NCI-H2107 (cell line): ENCODE measurements around the gene UNC13C.

ENCODE experiments used
- DNase-seq: peaks from one replicate; lab custom pipeline; 2025; lab: John Stamatoyannopoulos, UW

UNC13C gene

DNA sequence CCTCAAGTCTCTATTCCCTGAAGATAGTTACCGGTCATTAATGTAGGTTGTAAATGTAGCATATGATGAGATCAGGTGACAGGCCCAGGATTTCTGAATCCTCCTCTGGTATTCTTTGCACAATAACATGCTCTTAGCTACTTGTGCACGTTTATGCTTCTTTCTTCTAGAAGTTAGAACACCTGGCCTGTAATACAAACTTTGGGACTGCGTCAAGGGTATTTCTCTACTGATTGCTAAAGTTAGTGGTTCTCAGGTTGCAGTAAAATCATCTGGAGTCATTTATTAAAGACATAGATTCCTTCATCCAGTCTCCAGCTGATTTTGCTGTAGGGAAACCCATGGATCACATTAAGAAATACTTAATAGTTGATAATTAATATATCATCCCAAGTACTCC, 48.0 kb downstream of the UNC13C start:
- no peak for DNase-seq

DNA sequence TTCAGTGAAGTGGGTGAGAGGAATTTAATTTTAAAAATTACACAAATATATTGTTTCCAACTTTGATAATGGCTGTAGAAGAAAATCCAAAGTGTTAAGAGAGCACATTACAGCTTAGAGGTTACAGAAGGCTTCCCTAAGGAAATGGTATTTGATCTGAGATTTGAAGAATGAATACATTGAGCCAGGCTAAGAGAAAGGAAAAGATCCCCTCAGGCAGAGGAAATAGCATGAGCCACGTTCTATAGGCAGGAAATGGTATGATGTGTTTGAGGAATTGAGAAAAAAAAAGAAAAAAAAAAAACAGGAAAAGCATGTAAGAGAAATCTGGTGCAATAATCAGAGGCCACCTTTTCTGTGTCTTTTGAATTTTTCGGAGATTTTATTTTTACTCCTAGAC, 48.6 kb downstream of the UNC13C start:
- DNase-seq, result no peak

DNA sequence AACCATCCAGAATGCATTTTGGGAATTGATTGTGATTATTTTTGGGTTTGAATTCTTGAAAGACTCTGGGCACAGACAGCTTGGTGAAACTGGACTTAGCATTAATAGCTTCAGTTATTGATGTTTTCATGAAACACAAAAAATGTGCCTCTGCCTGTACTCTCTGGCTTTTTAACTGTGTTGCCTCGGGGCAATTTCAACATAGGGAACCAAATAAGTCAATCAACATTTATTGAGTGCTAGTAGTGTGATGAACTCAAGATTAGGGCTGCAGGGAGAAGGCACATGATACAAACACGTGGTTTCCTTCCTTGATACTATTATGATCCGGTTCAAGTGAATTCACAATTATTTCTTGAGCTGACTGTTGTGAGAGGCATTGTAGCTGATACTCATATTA, 50.8 kb downstream of the UNC13C start:
- no peak for DNase-seq

DNA sequence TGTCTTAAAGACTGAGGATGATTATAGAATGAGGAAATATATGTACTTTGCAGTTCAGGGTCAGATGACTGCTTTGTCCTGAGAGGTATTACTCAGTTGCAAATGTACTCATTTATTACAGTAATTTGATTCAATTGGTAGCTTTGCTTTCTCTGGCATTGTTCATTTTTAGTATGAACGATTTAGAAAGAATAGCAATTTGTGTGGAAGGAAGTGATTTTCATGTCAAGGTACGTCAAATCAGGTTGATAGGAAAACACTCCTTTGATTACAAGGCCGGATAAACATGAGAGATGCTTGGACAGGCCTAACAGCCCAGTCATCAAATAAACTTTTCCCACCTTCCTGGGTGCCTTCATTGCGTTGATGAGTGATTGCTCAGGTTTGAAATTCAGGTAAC, 53.8 kb downstream of the UNC13C start:
- no peak for DNase-seq

DNA sequence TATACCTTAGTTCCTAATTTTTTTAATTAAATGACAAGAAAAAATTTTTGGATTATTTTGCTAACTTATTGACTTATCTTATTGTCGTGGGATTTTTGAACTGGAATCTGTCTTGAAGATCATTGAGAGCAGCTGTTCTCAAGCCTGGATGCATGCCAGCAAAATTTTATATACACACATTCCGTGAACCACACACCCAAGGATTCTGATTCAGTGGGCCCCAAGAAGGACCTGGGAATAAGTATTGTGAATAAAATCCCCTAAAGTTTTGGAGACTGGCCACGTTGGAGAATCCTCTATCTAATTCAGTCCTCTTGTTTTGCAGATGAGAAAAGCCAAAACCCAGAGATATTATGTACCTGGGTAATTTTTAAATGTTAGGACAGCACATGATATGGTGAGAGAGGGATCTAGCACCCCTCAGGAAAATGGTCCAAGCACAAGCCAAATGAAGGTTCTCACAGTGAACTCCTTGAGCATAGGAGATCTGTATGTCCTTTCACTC, 55.2 kb downstream of the UNC13C start:
- no peak for DNase-seq

DNA sequence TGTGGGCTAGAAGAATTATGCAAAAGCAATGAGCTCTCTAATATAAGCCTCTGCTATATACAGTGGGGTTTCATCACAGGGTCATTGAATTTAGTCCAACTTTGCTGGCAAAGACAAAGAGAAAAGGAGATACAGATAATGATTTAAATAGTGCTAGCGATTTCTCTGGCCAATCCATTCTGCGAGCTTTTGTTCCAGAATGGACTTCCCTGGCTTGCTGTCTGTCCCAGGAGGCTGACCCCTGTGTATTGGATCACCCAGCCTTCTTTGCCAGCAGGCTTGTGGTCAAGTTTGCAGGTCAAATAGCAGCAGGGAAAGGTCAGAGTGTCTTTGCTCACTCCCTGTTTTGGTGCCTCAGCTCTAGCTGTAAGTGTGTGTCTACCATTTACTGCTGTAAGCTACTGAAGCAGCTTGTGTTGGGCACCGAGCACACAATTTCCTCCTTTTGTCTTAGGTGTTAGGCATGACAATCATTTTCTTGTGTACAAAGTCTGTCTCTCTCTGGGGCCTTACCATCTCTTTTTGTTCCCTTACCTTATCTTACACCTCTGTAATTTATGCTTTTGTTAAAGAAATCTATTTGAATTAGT, 55.7 kb downstream of the UNC13C start:
- DNase-seq, result no peak

DNA sequence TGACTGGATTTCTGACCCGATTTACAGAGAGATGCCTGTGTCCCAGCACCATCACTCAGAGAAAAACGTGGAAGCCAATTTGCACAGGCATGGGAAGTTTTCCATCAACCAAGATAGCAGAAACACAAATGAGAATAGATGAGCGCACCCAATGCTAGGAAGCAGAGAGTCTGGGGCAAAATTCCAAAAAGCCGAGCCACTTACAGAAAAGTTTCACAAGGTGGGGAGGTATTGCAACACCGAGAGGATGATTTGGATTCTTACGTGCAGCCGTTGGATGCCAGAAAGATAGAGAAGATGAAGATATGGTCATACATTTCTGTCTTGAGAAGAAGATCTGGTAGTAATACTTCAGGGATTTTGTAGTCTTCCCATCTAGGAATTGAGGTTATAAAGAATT, 57.4 kb downstream of the UNC13C start:
- DNase-seq, result no peak

DNA sequence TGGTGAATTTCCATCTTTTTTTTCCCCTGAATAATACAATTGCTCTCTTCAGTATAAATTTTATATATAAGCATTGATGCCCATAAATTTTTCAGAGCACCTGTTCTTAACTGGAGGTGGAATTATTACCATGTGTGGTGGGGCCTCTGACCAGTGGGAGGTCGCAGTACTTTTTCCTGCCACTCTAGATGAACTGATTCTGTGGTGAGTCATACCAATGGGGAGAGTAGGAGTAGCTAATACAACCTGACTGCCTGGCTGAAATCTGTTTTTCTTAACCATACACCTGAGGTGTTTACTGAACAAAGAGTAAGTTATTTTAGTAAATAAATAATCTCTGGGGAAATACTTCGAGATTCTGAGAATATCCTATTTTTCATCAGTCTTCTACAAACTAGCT, 67.2 kb downstream of the UNC13C start:
- no peak for DNase-seq

DNA sequence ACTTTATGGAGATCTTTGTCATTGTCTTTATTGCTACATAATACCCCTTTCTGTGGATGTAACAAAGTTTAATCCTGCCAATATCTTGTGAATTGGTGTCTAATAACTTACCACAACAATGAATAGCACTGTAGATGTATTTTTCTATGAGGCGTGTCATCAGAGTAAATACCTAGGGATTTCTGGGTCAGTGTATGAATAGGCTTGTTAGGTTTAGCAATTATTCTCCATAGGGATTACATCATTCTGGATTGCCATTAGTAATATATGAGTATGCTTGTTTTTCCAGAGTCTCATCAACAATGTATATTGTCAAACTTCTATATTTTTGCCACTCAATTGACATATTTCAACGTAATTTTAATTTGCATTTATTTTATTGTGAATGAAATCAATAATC, 67.9 kb downstream of the UNC13C start:
- no peak for DNase-seq

DNA sequence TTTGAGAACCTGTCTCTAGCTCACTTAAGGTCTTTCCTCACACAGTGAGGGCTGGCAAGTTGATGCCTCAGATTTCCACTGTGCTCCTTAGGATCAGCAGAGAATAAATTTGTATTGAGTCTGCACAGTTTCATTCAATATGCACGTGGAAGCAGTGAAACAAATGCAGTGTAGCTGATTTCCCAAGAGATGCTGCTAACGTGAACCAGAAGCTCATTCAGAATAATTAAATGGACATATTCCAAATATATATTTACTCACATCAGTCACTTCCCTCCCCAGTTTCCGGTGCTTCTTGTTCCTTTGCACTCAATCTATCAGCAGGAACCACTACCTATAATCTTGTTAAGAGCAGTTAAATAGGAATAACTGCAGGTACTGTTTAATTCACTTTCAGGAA, 86.1 kb downstream of the UNC13C start:
- DNase-seq, result no peak

DNA sequence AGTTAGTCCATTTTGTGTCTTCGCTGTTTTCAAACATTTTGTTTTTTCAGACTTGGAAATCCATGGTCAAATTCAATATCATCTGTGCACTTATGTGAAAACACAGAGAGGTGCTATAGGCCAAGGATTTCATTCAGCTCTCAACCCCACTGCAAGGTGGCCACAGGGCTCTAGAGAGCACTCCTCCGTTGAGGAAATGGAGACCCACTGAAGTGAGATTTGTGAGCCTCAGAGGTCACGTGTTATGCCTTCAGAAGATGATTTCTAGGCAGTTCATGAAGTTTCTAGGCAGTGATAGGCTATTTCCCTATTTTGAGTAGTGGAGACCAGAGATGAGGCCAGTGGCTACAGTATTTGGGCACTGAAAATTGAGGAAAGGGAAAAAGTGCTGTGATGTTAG, 88.2 kb downstream of the UNC13C start:
- no peak for DNase-seq

DNA sequence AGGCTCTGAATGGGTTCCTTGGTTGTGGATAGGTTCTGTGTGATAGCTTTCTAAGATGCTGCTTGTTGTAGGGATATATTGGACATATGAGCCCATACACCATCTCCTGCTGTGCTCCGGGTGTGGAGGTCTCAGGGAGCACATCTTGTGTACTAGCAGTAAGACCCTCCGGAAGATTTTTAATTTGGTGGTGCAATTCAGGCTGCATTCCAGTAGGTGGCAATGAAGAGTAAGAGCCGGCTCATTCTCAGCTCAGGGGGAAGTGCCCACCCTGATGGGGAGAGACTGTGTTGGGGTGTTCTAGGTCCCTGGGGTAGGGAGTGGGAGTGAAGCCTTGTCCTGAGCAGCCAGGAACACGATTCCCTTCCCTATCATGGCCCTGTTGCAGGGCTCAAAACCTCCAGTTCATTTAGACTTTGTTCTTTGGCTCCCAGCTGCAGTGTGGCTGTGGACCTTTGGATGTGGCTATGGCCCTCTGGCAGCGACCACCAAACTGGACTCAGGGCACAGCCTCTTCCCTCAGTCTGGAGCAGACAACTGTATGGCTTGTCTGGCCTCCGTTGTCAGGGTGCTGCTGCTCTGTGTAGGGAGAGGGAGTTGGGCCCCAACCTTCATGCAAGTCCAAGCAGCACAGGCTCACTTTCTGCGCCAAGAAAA, 104.7 kb downstream of the UNC13C start:
- no peak for DNase-seq

DNA sequence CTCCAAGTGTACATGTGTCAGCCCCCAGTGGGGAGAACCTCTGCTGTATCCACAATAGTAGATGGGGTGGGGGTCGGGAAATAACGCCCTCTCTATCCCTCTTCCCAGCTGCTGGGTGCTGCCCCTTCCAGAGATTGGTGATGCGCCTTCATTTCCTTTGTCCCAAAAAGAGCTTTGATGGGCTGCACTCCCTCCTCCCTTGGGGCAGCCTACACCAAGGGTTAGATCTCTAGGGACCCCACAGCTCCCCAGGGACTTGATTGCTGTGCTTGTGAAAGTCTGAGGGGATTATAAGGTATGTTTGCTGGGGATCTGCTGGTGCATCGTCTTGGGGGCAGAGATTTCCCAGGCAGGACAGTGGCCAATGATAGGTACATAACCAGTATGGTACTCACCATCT, 105.3 kb downstream of the UNC13C start:
- no peak for DNase-seq

DNA sequence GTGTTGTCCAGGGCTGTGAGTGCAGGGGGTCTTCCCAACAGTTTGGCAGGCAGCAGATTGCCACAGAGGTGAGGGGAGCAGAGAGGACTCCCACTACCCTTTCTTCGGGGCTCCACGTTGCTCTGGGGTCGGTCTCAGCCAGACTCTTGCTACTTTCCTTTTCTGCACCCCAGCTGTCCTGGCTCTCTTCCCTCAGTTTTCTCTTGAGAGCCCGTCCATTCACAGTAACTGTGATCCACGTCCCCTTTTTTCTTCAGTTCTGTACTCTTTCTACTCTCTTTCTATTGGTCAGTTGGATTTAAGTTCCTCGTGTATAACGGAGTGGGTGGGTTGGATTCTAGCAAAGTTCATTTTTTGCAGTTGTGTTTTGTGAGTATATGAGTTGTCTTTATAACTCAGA, 105.8 kb downstream of the UNC13C start:
- no peak for DNase-seq

DNA sequence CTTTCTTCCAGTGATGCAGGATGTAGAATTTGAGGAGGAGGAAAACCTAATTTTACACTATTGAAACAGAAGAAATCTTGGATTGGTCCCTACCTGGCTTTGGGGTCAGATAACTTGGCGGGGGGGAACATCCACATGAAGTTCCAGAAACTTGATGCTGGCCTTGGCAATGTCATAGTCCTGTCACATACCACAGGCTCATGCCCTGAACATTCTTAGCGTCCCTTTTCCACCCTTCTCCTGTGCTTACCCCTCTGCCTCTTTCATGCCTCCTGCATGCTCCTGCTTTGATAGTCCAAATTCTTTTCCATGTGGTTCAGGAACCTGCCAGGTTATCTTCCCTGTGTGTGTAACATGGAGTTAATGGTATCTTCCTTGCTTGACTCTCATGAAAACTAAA, 110.6 kb downstream of the UNC13C start:
- DNase-seq, result no peak

DNA sequence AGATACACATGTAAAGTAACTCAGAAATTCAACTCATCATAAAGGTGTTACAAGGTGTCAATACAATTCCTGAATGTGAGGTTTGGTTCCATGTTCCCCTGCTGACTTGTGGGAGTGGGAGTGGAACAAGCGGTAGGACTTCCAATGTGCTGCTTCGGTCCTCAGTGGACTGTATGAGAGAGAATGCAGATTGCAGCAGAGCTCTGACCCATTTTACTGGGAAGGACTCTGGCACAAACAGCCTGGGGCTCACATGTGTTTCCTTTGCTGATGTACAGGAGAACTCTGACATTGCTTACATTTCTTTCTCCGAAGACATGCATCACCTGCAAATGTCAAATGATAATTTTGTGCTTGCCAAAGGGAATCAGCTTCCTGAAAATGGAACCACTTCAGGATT, 111.5 kb downstream of the UNC13C start:
- DNase-seq, result no peak

DNA sequence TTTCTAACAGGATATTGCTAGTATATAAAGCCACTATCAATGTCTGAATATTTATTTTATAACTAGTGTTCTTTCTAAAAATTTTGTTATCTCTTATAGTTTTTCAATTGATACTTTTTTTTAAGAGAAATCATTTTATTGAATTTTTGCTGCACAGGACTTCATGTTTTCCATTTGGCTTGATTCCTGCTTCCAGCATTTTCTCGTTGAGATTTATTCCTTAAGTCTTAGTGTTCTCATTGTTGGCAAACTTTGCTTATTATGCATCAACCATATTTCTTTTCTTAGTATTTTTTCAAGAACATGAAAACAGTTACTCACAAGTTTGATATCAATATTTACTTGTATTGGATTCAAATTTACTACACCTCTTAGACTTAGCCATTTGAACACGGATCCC, 113.4 kb downstream of the UNC13C start:
- DNase-seq, result no peak

DNA sequence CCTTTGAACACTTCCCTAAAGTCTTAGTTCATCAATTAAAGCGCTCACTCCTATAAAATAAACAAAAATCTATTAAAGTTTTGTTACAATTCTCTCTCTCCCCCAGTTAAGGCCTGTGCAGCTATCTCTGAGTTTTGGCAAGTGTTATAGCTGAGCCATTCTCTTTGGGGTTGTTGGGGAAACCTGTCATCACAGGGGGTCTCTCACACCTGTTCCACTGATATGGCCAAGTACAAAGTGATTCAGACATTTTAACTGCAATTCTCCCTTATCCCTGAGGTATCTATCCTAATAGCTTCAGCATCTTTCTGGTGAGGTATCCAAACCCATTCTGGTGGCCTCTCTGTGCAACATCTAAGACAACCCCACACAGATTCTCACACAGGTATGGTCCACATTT, 116.4 kb downstream of the UNC13C start:
- DNase-seq, result no peak

DNA sequence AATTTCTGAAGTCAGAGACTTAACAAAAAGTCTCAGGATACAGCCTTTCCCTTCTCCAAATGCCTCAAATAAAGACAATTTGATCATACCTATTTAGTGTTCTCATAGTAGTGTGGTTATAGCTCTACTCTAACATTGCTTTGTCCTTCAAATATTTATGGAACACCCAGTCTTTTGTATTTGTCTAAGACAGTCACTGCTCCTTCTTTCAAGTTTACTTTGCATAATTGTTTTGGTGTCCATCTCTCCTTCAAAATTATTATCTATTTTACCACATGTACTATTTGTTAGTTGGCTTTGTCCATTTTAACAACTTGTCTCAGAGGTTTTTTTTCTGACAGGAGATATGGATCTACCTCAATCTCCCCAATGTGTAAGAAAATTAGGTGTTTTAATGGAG, 118.8 kb downstream of the UNC13C start:
- DNase-seq, result no peak

DNA sequence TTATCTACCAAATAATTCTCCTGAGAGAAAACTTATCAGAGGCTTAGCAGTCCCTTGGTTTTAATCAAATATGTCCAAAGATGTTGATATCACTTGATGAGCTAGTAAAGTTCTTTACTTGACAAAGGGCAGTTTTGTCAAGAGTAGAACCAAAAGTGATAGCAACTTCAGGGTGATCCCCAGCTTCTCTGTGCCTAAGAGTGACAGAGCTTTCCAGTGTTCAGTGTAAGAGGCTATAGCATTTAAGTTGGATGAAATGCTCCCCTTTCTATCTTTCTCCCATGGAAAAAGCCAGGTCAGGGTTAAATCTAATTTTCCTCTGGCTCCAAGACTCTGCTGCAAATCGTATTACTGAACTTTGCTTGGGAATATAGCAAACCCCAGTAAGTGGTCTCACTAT, 120.8 kb downstream of the UNC13C start:
- DNase-seq, result no peak

DNA sequence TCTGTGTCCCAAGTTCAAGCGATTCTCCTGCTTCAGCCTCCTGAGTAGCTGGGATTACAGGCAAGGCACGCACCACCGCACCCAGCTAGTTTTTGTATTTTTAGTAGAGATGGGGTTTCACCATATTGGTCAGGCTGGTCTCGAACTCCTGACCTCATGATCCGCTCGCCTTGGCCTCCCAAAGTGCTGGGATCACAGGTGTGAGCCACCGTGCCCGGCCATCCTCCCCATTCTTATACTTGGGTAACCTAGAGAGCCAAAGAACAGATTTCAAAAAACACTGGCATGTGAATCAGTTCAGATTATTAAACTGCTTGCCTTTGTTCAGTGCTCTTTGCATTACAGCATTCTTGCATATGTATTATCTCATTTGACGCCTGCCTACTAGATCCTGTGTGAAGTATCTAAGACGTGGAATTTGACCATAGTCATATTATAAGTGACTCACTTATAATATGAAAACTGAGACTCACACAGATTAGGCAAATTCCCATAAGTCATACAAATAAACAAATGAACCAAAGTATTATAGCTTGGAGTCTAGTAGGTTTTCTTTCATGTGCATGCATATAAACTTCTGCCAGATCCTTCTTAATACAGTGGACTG, 123.5 kb downstream of the UNC13C start:
- DNase-seq, result no peak

DNA sequence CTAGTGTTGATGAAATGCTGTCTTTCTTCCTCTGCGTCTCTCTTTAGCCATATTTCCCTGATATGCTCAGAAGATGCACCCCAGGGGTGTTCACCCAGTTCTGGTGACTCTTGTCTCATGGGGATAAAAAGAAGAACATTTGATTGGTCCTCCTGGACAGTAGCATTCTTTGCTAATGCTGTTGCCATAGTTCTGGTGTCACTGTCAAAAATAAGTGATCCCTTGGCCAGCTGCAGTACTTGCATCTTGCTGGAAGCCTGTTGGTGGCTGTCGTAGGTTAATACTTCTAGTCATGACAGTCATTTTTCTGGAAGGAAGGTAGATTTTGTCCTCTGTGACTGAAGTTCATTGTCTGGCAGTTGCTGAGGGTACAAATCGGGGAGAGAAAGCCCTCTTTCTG, 124.5 kb downstream of the UNC13C start:
- DNase-seq, result no peak

DNA sequence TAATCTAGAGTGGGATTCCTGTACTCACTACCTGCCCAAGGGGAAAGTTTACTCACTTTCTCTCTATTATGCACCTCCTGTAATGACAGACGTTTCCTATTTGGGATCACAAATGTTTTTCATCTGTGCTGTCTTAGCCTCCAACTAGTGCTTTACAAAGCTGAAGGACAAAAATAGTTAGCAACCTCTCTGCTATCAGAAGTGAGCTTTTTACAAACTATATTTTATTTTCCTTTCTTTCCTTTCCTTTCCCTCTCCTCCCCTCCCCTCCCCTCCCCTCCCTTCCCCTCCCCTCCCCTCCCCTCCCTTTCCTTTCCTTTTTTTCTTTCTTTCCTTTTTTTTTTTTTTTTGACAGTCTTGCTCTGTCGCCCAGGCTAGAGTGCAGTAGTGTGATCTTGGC, 130.8 kb downstream of the UNC13C start:
- no peak for DNase-seq

DNA sequence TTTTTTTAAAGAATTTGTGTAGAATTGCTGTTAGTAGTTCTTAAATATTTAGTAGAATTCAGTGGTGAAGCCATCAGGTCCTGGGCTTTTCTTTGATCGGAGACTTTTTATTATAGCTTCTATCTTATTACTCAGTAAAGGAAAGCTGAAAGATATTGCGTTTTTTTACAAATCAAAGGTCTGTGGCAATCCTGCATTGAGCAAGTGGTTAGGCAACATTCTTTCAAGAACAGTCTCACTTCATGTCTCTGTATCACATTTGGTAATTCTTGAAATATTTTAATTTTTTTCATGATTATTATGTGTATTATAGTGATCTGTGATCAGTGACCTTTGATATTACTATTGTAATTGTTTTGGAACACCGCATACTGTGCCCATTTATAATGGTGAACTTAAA, 140.8 kb downstream of the UNC13C start:
- DNase-seq, result no peak
